GM12874 (cell line): Measurements from ENCODE around the gene SH3PXD2A.
A peak's percentile ranks its signal among the peaks of the same experiment; 100 is the strongest.

Experiments
- TF ChIP-seq, protein P1 (sequence below): IDR thresholded peaks from 2 replicates; pipeline ENCODE4 v1.5.1; 2011; ENCODE audit warnings: low read depth, mild to moderate bottlenecking, control low read depth, low read length, moderate library complexity; ENCODE audit not compliant: insufficient read depth

The SH3PXD2A gene

GRCh38 chr10:103572347-103573204 is 282.8 kb downstream of the SH3PXD2A start:
- TF ChIP-seq, protein P1, sequence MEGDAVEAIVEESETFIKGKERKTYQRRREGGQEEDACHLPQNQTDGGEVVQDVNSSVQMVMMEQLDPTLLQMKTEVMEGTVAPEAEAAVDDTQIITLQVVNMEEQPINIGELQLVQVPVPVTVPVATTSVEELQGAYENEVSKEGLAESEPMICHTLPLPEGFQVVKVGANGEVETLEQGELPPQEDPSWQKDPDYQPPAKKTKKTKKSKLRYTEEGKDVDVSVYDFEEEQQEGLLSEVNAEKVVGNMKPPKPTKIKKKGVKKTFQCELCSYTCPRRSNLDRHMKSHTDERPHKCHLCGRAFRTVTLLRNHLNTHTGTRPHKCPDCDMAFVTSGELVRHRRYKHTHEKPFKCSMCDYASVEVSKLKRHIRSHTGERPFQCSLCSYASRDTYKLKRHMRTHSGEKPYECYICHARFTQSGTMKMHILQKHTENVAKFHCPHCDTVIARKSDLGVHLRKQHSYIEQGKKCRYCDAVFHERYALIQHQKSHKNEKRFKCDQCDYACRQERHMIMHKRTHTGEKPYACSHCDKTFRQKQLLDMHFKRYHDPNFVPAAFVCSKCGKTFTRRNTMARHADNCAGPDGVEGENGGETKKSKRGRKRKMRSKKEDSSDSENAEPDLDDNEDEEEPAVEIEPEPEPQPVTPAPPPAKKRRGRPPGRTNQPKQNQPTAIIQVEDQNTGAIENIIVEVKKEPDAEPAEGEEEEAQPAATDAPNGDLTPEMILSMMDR = no peak

DNA sequence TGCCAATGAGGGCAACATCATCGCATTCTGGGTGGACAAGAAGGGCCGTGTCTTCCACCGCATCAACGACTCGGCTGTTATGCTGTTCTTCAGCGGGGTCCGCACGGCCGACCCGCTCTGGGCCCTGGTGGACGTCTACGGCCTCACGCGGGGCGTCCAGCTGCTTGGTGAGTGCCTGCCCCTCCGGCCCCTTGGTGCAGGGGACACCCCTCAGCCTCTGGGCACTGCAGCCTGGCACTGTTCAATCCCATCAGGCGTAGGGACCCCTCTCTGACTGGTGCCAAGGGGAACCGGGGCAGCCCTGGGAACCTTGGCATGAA is 283.8 kb downstream of the SH3PXD2A start:
- TF ChIP-seq, protein P1 = no peak

GRCh38 chr10:103570844-103571655 is 284.3 kb downstream of the SH3PXD2A start:
- TF ChIP-seq, protein P1 = no peak

- TF ChIP-seq, protein P1 = no peak
Measured at GRCh38 chr10:103569896-103570295, 285.5 kb downstream of the SH3PXD2A start.

- TF ChIP-seq, protein P1 = no peak
Measured at GRCh38 chr10:103568505-103568904, 286.9 kb downstream of the SH3PXD2A start.

DNA sequence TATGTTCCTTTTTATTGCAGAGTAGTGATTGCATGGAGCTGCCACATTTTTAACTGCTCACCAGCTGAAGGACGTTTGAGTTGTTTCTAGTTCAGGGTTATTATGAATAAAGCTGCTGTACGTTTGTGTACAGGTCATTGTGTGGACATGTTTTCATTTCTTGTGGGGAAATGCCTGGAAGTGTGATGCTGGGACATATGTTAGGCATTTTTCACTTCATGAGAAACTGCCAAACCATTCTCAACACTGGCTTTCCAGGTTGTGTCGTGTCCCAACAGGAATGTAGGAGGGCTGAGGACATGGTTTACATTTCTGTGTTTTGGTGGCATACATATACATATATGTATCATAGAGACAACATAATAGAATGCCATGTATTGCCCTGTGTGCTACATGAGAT is 288.8 kb downstream of the SH3PXD2A start:
- TF ChIP-seq, protein P1 = no peak

DNA sequence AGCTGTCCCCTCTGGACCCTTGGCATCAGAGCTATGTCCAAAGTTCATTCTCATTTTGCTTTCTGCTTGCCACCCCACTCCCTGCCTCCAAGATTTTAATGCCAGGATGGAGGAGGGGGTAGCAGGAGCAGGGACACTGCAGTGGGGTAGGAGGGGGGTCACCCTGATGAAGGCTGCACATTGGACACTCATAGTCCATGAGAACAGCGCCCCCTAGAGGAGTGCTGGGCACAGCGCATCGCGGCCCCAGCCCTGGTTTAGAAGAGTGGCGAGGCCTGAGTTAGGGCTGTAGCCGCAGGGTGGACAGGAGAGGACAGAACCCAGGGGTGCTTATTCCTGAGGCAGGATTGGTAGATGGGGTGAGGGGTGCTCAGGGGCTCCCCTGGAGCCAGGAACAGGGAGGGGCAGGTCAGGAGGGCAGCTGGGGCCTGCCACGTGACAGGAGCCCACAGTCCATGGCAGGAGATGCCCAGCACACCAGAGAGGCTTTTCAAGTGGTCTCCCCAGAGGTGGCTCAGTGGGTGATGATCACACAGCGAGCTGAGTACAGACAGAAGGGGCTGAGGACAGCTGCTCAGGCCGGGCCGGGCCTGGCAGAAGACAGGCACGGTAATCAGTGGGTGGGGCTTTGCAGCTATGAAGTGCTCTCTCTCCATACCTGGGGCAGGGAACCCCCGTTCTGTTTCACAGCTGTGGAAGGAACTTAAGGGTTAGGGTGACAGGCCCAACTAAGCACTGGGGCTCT is 290.4 kb downstream of the SH3PXD2A start:
- TF ChIP-seq, protein P1 = peak; percentile 79
